Fibroblast of lung (primary cell): ENCODE measurements around the gene RALY. TPM values are rescaled to one million over a fixed set of nuclear protein-coding genes. Genes with fewer than 3 reads are reported as not detected.

Experiments
- DNase-seq, 2 donors: peaks; one replicate each; pipeline versions ENCODE4 v3.0.0 to v3.0.0-alpha.2; 2010; ENCODE audit warnings: low read depth in 2 of 2
- H2AFZ ChIP-seq: 2 replicates; pipeline ENCODE4 v1.5.1; 2012; ENCODE audit warnings: low read length, control low read depth, inconsistent platforms
- H3K27ac ChIP-seq: 2 replicates; pipeline ENCODE4 v1.5.1; 2011; ENCODE audit warnings: low read length, control low read depth; ENCODE audit not compliant: insufficient read depth
- H3K27me3 ChIP-seq: 2 replicates; pipeline ENCODE4 v1.5.1; 2011; ENCODE audit warnings: mild to moderate bottlenecking, low read length; ENCODE audit not compliant: control insufficient read depth, insufficient read depth
- H3K36me3 ChIP-seq: 2 replicates; pipeline ENCODE4 v1.5.1; 2011; ENCODE audit warnings: low read length; ENCODE audit not compliant: control insufficient read depth, insufficient read depth
- H3K4me1 ChIP-seq: 2 replicates; pipeline ENCODE4 v1.5.1; 2011; ENCODE audit warnings: low read length; ENCODE audit not compliant: control insufficient read depth, insufficient read depth; ENCODE audit errors: extremely low read depth
- H3K4me2 ChIP-seq: 2 replicates; pipeline ENCODE4 v1.5.1; 2011; ENCODE audit warnings: low read length, control low read depth; ENCODE audit not compliant: insufficient read depth; ENCODE audit errors: extremely low read depth
- H3K4me3 ChIP-seq, 4 experiments: fragments of 200-600 bp in 1 of 4; sonication (generic) in 1 of 4; replicated peaks in 1 of 4; 2 replicates each; pipeline ENCODE4 v1.5.1; 2011 to 2016; ENCODE audit warnings: low read length in 4 of 4, low read depth in 3 of 4, mild to moderate bottlenecking in 3 of 4, control low read depth in 2 of 4, inconsistent platforms in 1 of 4, mixed read lengths in 1 of 4; ENCODE audit not compliant: insufficient read depth in 1 of 4; ENCODE audit errors: control extremely low read depth in 1 of 4
- H3K79me2 ChIP-seq: 2 replicates; pipeline ENCODE4 v1.5.1; 2012; ENCODE audit warnings: mild to moderate bottlenecking, low read length, inconsistent platforms; ENCODE audit not compliant: control insufficient read depth, insufficient read depth
- H3K9ac ChIP-seq: 2 replicates; pipeline ENCODE4 v1.5.1; 2011; ENCODE audit warnings: mild to moderate bottlenecking, low read length, control low read depth; ENCODE audit not compliant: insufficient read depth
- H3K9me3 ChIP-seq: 2 replicates; pipeline ENCODE4 v1.5.1; 2012; ENCODE audit warnings: low read depth, low read length; ENCODE audit not compliant: control insufficient read depth, insufficient read depth
- H4K20me1 ChIP-seq: 2 replicates; pipeline ENCODE4 v1.5.1; 2011; ENCODE audit warnings: low read length; ENCODE audit not compliant: control insufficient read depth, insufficient read depth; ENCODE audit errors: extremely low read depth
- CTCF ChIP-seq, 2 donors: IDR thresholded peaks in 1 of 2; conservative IDR thresholded peaks in 1 of 2; 1 replicate in 1 of 2; 2 replicates in 1 of 2; pipeline ENCODE4 v1.5.1; 2011 to 2012; ENCODE audit warnings: low read length in 2 of 2, control low read depth in 1 of 2, inconsistent platforms in 1 of 2, low read depth in 1 of 2, mild to moderate bottlenecking in 1 of 2
- EZH2 ChIP-seq: IDR thresholded peaks from 2 replicates; pipeline ENCODE4 v1.5.1; 2012; ENCODE audit warnings: low read length, control low read depth, mild to moderate bottlenecking; ENCODE audit errors: missing control alignments
- polyA plus RNA-seq, 2 donors: library from polyadenylated mRNA; depleted of rRNA in 1 of 2; stranded (reverse) in 1 of 2; unstranded in 1 of 2; fragments of >200 nt; gene quantifications; 2 replicates each; pipeline ENCODE4 v1.2.1, GENCODE V29; 2011 to 2012; ENCODE audit warnings: missing spikeins in 1 of 2
- total RNA-seq: library from RNA; depleted of rRNA; stranded (reverse); fragments of >200 nt; gene quantifications from 2 replicates; pipeline ENCODE4 v1.2.1, GENCODE V29; 2014

Gene RALY
- total and polyA plus RNA-seq, 2 donors (not counting 1 experiment from before 2014, with no cell fraction given) = 54.5 to 57.1 TPM

GRCh38 chr20:34111702-34112599 lies 118.2 kb downstream of the RALY start, which contains the start of gene EIF2S2:
Gene EIF2S2, minus strand, starts transcription at chr20:34112243. Its CDS starts 133 bp downstream, at chr20:34112110.
- Histone ChIP-seq H4K20me1 (peaks cover 6% of the 10 kb centered on the region), H3K79me2 (peaks cover 51% of the 10 kb centered on the region), H3K36me3 (peaks cover 2% of the 10 kb centered on the region), H3K27me3 (no peaks in the 10 kb centered on the region), H3K4me1 (peaks cover 4% of the 10 kb centered on the region), H3K4me3 (peak within 1 kb of the TSS; percentile 93 to 99 (median 95)), H3K9me3 (no peaks in the 10 kb centered on the region), H3K27ac (peak within 1 kb of the TSS; percentile 94), H3K9ac (peak within 1 kb of the TSS; percentile 99), H3K4me2 (peak within 1 kb of the TSS; percentile 99), H2AFZ (peak within 1 kb of the TSS; percentile 93)
- DNase-seq = peak; percentile 97 to 99
- TF ChIP-seq EZH2 (no peak), CTCF (conservative IDR thresholded peaks at IDR 0.05 in 1 of 2, IDR thresholded peaks at IDR 0.05 in 1 of 2; ENCODE audit: low read depth in 1 of 2, low read length in 2 of 2) (no peak)

- H4K20me1 ChIP-seq = peaks cover 6% of the 10 kb centered on the region
- peaks cover 44% of the 10 kb centered on the region for H3K79me2 ChIP-seq
- peak overlapping the region; percentile 93 for H2AFZ ChIP-seq
- peak overlapping the region; percentile 33 for H3K27ac ChIP-seq
- peak; percentile 36 to 51 for DNase-seq
- H3K4me2 ChIP-seq = peak overlapping the region; percentile 90
- peaks cover 4% of the 10 kb centered on the region for H3K4me1 ChIP-seq
- no peak for TF ChIP-seq EZH2
- TF ChIP-seq CTCF (conservative IDR thresholded peaks at IDR 0.05 in 1 of 2, IDR thresholded peaks at IDR 0.05 in 1 of 2; ENCODE audit: low read depth in 1 of 2, low read length in 2 of 2) = no peak
- no peaks in the 10 kb centered on the region for H3K27me3 ChIP-seq
- H3K36me3 ChIP-seq = peaks cover 2% of the 10 kb centered on the region
- no peaks in the 10 kb centered on the region for H3K9me3 ChIP-seq
- peak overlapping the region; percentile 99 for H3K9ac ChIP-seq
- H3K4me3 ChIP-seq = peak overlapping the region; percentile 93 to 99 (median 95)
Measured at GRCh38 chr20:34112600-34113101, 118.9 kb downstream of the RALY start.

- Histone ChIP-seq H3K27me3 (peaks cover 3% of the 10 kb centered on the region), H3K4me2 (no peak overlapping the region), H3K36me3 (no peaks in the 10 kb centered on the region), H3K9me3 (no peaks in the 10 kb centered on the region), H3K4me1 (peaks cover 4% of the 10 kb centered on the region), H3K4me3 (no peak overlapping the region), H2AFZ (no peak overlapping the region), H3K79me2 (peaks cover 22% of the 10 kb centered on the region), H3K9ac (no peak overlapping the region), H4K20me1 (peaks cover 3% of the 10 kb centered on the region), H3K27ac (no peak overlapping the region)
- no peak for DNase-seq
- TF ChIP-seq EZH2 (no peak), CTCF (conservative IDR thresholded peaks at IDR 0.05 in 1 of 2, IDR thresholded peaks at IDR 0.05 in 1 of 2; ENCODE audit: low read depth in 1 of 2, low read length in 2 of 2) (no peak)
Measured at GRCh38 chr20:34114809-34115208, 121.1 kb downstream of the RALY start.
